Measurements from ENCODE around the gene STX10. TPM values are rescaled to one million over a fixed set of nuclear protein-coding genes. Genes with fewer than 3 reads are reported as not detected.
A peak's percentile ranks its signal among the peaks of the same experiment; 100 is the strongest.

STX10 gene
- total RNA-seq, 2 donors from 2014 or later: 76.4 to 91.3 TPM

- H3K27me3 Mint-ChIP-seq: no peaks in the 10 kb centered on the region
- no peak overlapping the region for H3K27ac Mint-ChIP-seq
- H3K4me1 Mint-ChIP-seq: peaks cover 8% of the 10 kb centered on the region
- H3K9me3 Mint-ChIP-seq: no peaks in the 10 kb centered on the region
- H3K4me3 Mint-ChIP-seq: no peak overlapping the region
- ATAC-seq (replicated peaks): no peak
- peaks cover 63% of the 10 kb centered on the region for H3K36me3 Mint-ChIP-seq (ENCODE audit: low read depth)
Observed at GRCh38 chr19:13138171-13138915, 11.8 kb downstream of the STX10 start.

DNA sequence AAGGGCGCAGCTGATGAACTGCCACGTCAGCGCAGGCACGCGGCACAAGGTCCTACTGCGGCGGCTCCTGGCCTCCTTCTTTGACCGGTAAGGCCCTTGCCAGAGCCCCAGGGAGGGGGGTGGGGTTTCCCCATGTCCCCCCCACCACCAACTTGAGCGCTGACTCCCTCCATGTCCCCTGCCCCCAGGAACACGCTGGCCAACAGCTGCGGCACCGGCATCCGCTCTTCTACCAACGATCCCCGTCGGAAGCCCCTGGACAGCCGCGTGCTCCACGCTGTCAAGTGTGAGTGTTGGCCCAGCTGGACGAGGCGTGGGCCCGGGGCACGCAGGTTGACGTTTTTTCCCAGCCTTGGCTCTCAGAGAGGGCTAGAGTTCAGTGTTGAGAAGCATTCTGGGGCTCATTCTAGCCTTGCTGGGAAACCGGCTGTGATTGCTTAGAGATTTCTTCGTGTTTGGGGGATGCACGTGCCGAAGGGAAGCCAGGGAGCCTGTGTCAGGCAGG, 12.8 kb downstream of the STX10 start:
- Mint-ChIP-seq H3K27ac (no peak overlapping the region), H3K27me3 (no peaks in the 10 kb centered on the region), H3K4me3 (no peak overlapping the region), H3K4me1 (peaks cover 18% of the 10 kb centered on the region), H3K9me3 (no peaks in the 10 kb centered on the region), H3K36me3 (ENCODE audit: low read depth) (peaks cover 73% of the 10 kb centered on the region)
- ATAC-seq (replicated peaks): no peak

GRCh38 chr19:13135068-13136062, 14.8 kb downstream of the STX10 start:
- ATAC-seq (replicated peaks): no peak
- no peak overlapping the region for H3K27ac Mint-ChIP-seq
- no peaks in the 10 kb centered on the region for H3K9me3 Mint-ChIP-seq

GRCh38 chr19:13134626-13135025, 15.5 kb downstream of the STX10 start:
- H3K4me1 Mint-ChIP-seq: peaks cover 23% of the 10 kb centered on the region
- H3K36me3 Mint-ChIP-seq (ENCODE audit: low read depth): peaks cover 73% of the 10 kb centered on the region
- peak overlapping the region; percentile 4 for H3K4me3 Mint-ChIP-seq
- no peak for ATAC-seq (replicated peaks)
- no peaks in the 10 kb centered on the region for H3K9me3 Mint-ChIP-seq
- no peaks in the 10 kb centered on the region for H3K27me3 Mint-ChIP-seq
- H3K27ac Mint-ChIP-seq: no peak overlapping the region

More at GRCh38 chr19:13135068-13136062, 14.8 kb downstream of the STX10 start:
- Mint-ChIP-seq H3K4me3 (no peak overlapping the region), H3K4me1 (peaks cover 23% of the 10 kb centered on the region), H3K36me3 (ENCODE audit: low read depth) (peaks cover 76% of the 10 kb centered on the region), H3K27me3 (no peaks in the 10 kb centered on the region)

DNA sequence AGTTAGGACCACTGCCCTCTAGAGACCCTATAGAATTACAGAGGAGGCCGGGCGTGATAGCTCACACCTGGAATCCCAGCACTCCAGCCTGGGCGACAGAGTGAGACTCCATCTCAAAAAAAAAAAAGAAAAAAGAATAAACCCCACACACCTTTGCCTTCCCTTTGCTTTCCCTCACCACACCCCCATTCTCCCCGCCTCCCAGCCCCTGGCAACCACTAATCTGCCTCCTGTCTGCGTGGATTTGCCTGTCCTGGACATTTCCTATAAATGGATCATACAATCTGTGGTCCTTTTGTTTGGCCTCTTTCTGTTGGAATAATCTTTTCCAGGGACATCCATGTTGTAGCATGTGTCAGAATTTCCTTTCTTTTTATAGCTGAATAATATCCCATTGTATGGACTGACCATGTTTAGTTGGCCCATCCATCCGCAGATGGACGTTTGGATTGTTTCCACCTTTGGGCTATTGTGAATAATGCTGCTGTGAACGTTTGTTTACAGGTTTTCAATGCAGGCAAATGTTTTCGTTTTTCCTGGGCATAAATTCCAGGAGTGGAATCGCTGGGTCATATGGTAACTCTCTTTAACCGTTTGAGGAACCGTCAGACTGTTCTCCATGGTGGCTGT, 16.8 kb downstream of the STX10 start:
- Mint-ChIP-seq H3K4me1 (peaks cover 28% of the 10 kb centered on the region), H3K27me3 (no peaks in the 10 kb centered on the region), H3K27ac (peak overlapping the region; percentile 87), H3K4me3 (peak overlapping the region; percentile 78), H3K36me3 (ENCODE audit: low read depth) (peaks cover 62% of the 10 kb centered on the region), H3K9me3 (no peaks in the 10 kb centered on the region)
- no peak for ATAC-seq (replicated peaks)

DNA sequence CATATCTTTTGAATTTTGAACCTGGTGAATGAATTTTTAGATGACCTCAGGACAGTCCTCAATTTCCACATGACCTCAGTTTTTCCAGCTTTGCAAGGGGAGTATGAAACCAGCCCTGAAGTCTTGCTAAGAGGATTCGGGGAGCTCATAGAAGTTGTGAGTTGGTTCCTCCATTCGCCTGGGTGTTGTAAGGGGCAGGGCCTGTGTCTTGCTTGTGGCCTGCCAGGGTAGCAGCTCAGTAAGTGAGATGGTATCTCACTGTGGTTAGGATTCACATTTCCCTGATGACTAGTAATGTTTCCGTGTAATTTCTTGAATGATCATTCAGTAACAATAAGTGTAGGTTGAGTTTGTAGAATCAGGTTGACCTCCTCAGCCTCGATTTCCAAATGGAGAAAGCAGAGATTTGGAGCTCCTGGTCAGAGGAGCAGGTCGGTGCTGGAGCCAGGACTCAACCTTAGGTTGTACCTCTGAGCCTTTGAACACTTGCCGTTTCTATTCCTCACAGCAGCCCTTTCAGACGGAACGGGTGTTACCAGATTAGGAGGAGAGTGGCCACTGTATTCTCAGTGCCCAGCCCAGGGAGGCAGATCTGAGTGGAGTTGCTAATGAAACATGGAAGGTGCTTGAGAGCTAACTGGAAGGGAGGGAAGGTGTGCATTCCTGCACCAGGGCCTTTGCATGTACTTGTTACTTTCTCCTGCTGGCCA, 17.5 kb downstream of the STX10 start:
- H3K27me3 Mint-ChIP-seq: no peaks in the 10 kb centered on the region
- peak overlapping the region; percentile 78 for H3K4me3 Mint-ChIP-seq
- H3K36me3 Mint-ChIP-seq (ENCODE audit: low read depth): peaks cover 54% of the 10 kb centered on the region
- peak; percentile 98 for ATAC-seq (replicated peaks)
- no peaks in the 10 kb centered on the region for H3K9me3 Mint-ChIP-seq
- peak overlapping the region; percentile 87 for H3K27ac Mint-ChIP-seq
- H3K4me1 Mint-ChIP-seq: peaks cover 32% of the 10 kb centered on the region

DNA sequence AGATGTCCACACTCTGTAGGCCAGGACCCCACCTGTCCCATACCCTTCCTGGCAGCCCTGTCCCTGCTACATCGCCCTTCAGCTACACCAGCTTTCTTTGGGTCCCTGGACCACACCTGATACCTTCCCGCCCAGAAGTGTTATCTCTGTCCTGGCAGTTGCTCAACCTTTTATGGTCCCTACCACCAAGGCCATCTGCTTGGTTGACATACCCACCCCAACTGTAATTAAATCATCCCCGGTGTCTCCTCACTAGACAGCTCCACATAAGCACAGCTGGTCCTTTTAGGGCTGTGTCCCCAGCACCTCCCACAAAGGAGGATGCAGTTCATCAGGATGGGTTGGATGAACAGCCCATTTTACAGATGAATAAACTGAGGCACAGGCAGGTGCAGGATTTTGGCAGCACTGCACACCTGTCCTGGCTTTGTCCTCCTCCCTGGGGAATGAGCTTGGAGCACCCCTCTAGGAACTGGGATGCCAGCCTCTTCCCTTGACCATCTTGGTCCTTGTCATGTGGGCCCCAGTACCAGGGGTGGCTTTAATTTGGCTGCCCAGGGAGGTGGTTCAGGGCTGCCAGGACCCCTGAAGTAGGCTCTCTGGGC, 19.2 kb downstream of the STX10 start:
- Mint-ChIP-seq H3K36me3 (ENCODE audit: low read depth) (peaks cover 52% of the 10 kb centered on the region), H3K27ac (peak overlapping the region; percentile 87), H3K9me3 (no peaks in the 10 kb centered on the region), H3K4me1 (peaks cover 33% of the 10 kb centered on the region), H3K4me3 (peak overlapping the region; percentile 33), H3K27me3 (no peaks in the 10 kb centered on the region)
- no peak for ATAC-seq (replicated peaks)

- H3K4me1 Mint-ChIP-seq: peaks cover 33% of the 10 kb centered on the region
- H3K27me3 Mint-ChIP-seq: no peaks in the 10 kb centered on the region
- no peak overlapping the region for H3K4me3 Mint-ChIP-seq
- H3K36me3 Mint-ChIP-seq (ENCODE audit: low read depth): peaks cover 55% of the 10 kb centered on the region
- H3K9me3 Mint-ChIP-seq: no peaks in the 10 kb centered on the region
- no peak for ATAC-seq (replicated peaks)
- no peak overlapping the region for H3K27ac Mint-ChIP-seq
Observed at GRCh38 chr19:13129384-13129783, 20.8 kb downstream of the STX10 start.

- no peaks in the 10 kb centered on the region for H3K27me3 Mint-ChIP-seq
- H3K36me3 Mint-ChIP-seq (ENCODE audit: low read depth): peaks cover 52% of the 10 kb centered on the region
- H3K27ac Mint-ChIP-seq: peak overlapping the region; percentile 65
- peaks cover 32% of the 10 kb centered on the region for H3K4me1 Mint-ChIP-seq
- H3K9me3 Mint-ChIP-seq: no peaks in the 10 kb centered on the region
- H3K4me3 Mint-ChIP-seq: no peak overlapping the region
- no peak for ATAC-seq (replicated peaks)
Observed at GRCh38 chr19:13128583-13128982, 21.6 kb downstream of the STX10 start.

DNA sequence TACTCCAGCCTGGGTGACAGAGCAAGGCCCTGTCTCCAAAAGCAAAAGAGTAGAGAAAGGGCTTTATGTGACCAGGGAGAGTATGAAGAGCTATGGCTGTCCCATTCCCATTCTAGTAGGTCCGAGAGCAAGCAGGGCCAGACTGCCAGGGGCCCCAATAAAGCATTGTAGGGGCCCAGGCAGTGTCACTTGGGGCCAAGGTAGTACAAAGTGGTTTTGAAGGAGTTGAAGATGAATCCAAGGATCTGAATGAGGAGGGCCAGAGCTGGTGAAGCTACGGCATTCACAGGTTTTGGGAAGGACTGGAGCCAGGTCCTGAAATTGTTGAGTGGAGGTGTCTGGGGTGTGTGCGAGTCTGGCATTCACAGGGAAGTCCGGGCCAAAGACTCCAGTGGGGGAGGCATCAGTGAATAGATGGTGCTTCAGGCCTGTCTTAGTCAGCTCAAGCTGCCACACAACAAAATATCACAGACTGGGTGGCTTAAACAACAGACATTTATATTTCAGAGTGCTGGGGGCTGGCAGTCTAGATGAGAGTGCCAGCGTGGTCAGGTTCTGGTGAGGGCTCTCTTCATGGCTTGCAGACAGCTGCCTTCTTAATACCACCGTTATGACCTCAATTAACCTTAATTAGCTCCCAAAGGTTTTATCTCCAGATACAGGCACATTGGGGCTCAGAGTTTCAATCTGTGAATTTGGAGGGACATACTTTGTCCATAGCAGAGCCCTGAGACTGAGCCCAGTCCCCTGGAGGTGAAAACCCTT, 22.2 kb downstream of the STX10 start:
- Mint-ChIP-seq H3K36me3 (ENCODE audit: low read depth) (peaks cover 51% of the 10 kb centered on the region), H3K9me3 (no peaks in the 10 kb centered on the region), H3K27ac (no peak overlapping the region), H3K27me3 (no peaks in the 10 kb centered on the region), H3K4me3 (no peak overlapping the region), H3K4me1 (peaks cover 29% of the 10 kb centered on the region)
- no peak for ATAC-seq (replicated peaks)

GRCh38 chr19:13127051-13127450, 23.1 kb downstream of the STX10 start:
- Mint-ChIP-seq H3K27ac (no peak overlapping the region), H3K4me1 (peaks cover 31% of the 10 kb centered on the region), H3K36me3 (ENCODE audit: low read depth) (peaks cover 54% of the 10 kb centered on the region), H3K27me3 (no peaks in the 10 kb centered on the region), H3K9me3 (no peaks in the 10 kb centered on the region), H3K4me3 (no peak overlapping the region)
- no peak for ATAC-seq (replicated peaks)

GRCh38 chr19:13122980-13123957, 26.9 kb downstream of the STX10 start:
- Mint-ChIP-seq H3K9me3 (no peaks in the 10 kb centered on the region), H3K36me3 (ENCODE audit: low read depth) (peaks cover 70% of the 10 kb centered on the region), H3K27ac (peak overlapping the region; percentile 92), H3K27me3 (no peaks in the 10 kb centered on the region), H3K4me1 (peaks cover 37% of the 10 kb centered on the region), H3K4me3 (peak overlapping the region; percentile 80)
- ATAC-seq (replicated peaks): no peak

Data from activated T-helper 17 cell treated with anti-CD3 and anti-CD28 coated beads, Interleukin-2, amount 50 U/mL, for 72 hours (primary cell).